ENCODE measurements around the gene WDFY4. TPM values are rescaled to one million over a fixed set of nuclear protein-coding genes. Genes with fewer than 3 reads are reported as not detected.

WDFY4 gene
- total and polyA plus RNA-seq, 9 donors, result 1.2 to 3.9 (median 2.4) TPM

DNA sequence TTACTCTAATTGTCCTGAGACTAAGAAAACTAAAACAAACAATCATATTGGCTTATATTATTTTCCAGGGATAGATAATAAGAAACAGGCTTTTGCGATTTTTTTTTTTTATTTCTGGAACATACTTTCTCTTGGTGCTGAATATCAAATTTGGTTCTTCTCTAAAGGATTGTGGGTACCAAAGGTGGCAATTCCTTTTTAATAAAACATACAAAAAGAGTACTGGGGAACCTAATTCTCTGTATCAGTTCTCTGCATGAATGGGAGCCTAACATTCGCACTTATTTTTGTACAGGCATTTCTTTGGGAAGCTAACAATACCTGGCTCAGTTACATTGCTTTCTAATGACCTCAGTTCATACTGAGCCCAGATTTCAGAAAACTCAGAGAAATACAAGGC lies 222.2 kb downstream of the WDFY4 start:
- no peaks in the 10 kb centered on the region for H3K36me3 ChIP-seq (ENCODE audit: control insufficient read depth, insufficient read depth, low read length)
- no CpG with 5 or more reads among the region's 2 CpGs for WGBS (ENCODE audit: insufficient coverage)
- DNase-seq, result peak; percentile 61
- peaks cover 9% of the 10 kb centered on the region for H3K4me1 ChIP-seq (ENCODE audit: control insufficient read depth, insufficient read depth, low read length)
- peak overlapping the region; percentile 24 for H3K27ac ChIP-seq (ENCODE audit: low read length)
- H3K4me3 ChIP-seq (ENCODE audit: low read length), result no peak overlapping the region
- H3K9me3 ChIP-seq (replicated peaks; ENCODE audit: control insufficient read depth, low read depth, low read length), result no peaks in the 10 kb centered on the region
- H3K27me3 ChIP-seq (ENCODE audit: control insufficient read depth, insufficient read depth, low read length), result no peaks in the 10 kb centered on the region

- H3K9me3 ChIP-seq (replicated peaks; ENCODE audit: control insufficient read depth, low read depth, low read length), result no peaks in the 10 kb centered on the region
- DNase-seq, result no peak
- H3K27me3 ChIP-seq (ENCODE audit: control insufficient read depth, insufficient read depth, low read length), result no peaks in the 10 kb centered on the region
- H3K36me3 ChIP-seq (ENCODE audit: control insufficient read depth, insufficient read depth, low read length), result no peaks in the 10 kb centered on the region
- H3K27ac ChIP-seq (ENCODE audit: low read length), result no peak overlapping the region
- 89% methylated on average over 4 of the region's 4 CpGs for WGBS (ENCODE audit: insufficient coverage)
- no peak overlapping the region for H3K4me3 ChIP-seq (ENCODE audit: low read length)
- H3K4me1 ChIP-seq (ENCODE audit: control insufficient read depth, insufficient read depth, low read length), result peaks cover 9% of the 10 kb centered on the region
These were observed 223.1 kb downstream of the WDFY4 start for GRCh38 chr10:48907730-48908129.

- no peaks in the 10 kb centered on the region for H3K9me3 ChIP-seq (replicated peaks; ENCODE audit: control insufficient read depth, low read depth, low read length)
- WGBS (ENCODE audit: insufficient coverage), result 88% methylated on average over 3 of the region's 5 CpGs
- DNase-seq, result no peak
These were observed 225.9 kb downstream of the WDFY4 start for GRCh38 chr10:48910548-48910947.

GRCh38 chr10:48913674-48914073 lies 229.0 kb downstream of the WDFY4 start:
- Histone ChIP-seq H3K27me3 (ENCODE audit: control insufficient read depth, insufficient read depth, low read length) (no peaks in the 10 kb centered on the region), H3K36me3 (ENCODE audit: control insufficient read depth, insufficient read depth, low read length) (no peaks in the 10 kb centered on the region), H3K4me1 (ENCODE audit: control insufficient read depth, insufficient read depth, low read length) (no peaks in the 10 kb centered on the region), H3K27ac (ENCODE audit: low read length) (no peak overlapping the region), H3K9me3 (replicated peaks; ENCODE audit: control insufficient read depth, low read depth, low read length) (no peaks in the 10 kb centered on the region), H3K4me3 (ENCODE audit: low read length) (no peak overlapping the region)
- 93% methylated on average over 13 of the region's 14 CpGs for WGBS (ENCODE audit: insufficient coverage)
- no peak for DNase-seq

More at GRCh38 chr10:48910548-48910947, 225.9 kb downstream of the WDFY4 start:
- H3K36me3 ChIP-seq (ENCODE audit: control insufficient read depth, insufficient read depth, low read length), result no peaks in the 10 kb centered on the region
- no peak overlapping the region for H3K4me3 ChIP-seq (ENCODE audit: low read length)
- no peak overlapping the region for H3K27ac ChIP-seq (ENCODE audit: low read length)
- H3K27me3 ChIP-seq (ENCODE audit: control insufficient read depth, insufficient read depth, low read length), result no peaks in the 10 kb centered on the region
- H3K4me1 ChIP-seq (ENCODE audit: control insufficient read depth, insufficient read depth, low read length), result peaks cover 9% of the 10 kb centered on the region

DNA sequence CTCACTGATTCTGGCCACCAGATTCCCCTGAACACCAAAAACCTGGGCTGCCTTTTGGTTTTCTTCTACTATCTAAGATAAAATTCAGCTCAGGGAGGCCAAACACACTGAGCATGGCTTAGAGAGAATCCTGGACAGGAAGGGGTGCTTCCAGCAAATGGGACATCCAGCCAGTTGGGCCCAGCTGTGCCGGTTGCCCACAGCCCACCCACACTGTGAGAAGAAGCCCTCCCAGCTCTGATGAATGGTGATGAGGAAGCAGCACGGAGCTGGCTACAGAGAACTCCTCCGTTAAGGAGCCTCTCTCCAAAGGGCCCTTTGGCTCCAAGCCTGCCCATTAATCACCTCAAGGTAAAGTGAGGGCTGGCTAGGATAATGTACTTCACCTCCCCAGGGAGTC lies 239.1 kb downstream of the WDFY4 start:
- peaks cover 2% of the 10 kb centered on the region for H3K27me3 ChIP-seq (ENCODE audit: control insufficient read depth, insufficient read depth, low read length)
- H3K4me1 ChIP-seq (ENCODE audit: control insufficient read depth, insufficient read depth, low read length), result peaks cover 14% of the 10 kb centered on the region
- no peaks in the 10 kb centered on the region for H3K9me3 ChIP-seq (replicated peaks; ENCODE audit: control insufficient read depth, low read depth, low read length)
- H3K36me3 ChIP-seq (ENCODE audit: control insufficient read depth, insufficient read depth, low read length), result no peaks in the 10 kb centered on the region
- no peak overlapping the region for H3K27ac ChIP-seq (ENCODE audit: low read length)
- no peak for DNase-seq
- WGBS (ENCODE audit: insufficient coverage), result no CpG with 5 or more reads among the region's 3 CpGs
- no peak overlapping the region for H3K4me3 ChIP-seq (ENCODE audit: low read length)

DNA sequence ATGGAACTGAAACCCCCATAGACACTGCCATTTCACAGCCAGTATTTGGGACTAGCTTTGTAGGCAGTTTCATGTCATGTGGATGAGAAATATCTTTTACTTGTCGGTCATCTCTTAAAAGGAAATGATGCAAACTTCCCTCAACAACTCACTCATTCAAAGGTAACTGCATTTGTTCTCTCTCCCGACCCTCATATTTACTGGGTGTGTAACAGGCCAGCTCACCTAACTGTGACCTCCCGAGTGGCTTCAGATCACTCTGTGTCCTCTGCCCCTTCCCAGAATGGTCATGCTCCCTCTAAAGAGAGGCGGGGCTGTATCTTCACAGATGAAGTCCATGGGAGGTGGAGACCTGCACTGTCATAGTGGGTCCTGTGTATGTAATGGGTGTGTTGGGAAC lies 240.3 kb downstream of the WDFY4 start:
- 76% methylated on average over 3 of the region's 4 CpGs for WGBS (ENCODE audit: insufficient coverage)
- Histone ChIP-seq H3K9me3 (replicated peaks; ENCODE audit: control insufficient read depth, low read depth, low read length) (no peaks in the 10 kb centered on the region), H3K36me3 (ENCODE audit: control insufficient read depth, insufficient read depth, low read length) (no peaks in the 10 kb centered on the region), H3K4me1 (ENCODE audit: control insufficient read depth, insufficient read depth, low read length) (peaks cover 14% of the 10 kb centered on the region), H3K27ac (ENCODE audit: low read length) (no peak overlapping the region), H3K4me3 (ENCODE audit: low read length) (no peak overlapping the region), H3K27me3 (ENCODE audit: control insufficient read depth, insufficient read depth, low read length) (peaks cover 2% of the 10 kb centered on the region)
- DNase-seq, result no peak

DNA sequence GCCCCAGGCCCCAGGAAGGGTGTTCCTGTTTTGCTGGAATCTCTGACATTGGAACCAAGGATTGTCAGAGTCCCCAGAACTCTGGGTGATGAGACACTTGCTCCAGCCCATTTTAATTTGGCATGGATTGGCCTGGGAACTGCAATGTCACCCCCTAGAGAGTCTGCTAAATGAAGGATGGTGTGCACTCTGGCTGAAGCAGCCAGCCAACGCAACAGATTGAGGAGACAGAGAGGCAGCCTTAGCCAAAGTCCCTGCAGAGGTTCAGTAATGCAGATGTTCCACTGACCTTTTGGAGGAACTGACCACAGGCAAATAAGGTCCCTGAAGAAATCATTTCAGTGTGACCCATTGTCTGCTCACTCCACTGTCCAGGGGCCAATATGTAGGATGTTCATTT lies 241.6 kb downstream of the WDFY4 start:
- WGBS (ENCODE audit: insufficient coverage), result 50% methylated on average over 1 of the region's 1 CpG
- peak; percentile 37 for DNase-seq
- H3K4me3 ChIP-seq (ENCODE audit: low read length), result no peak overlapping the region
- no peaks in the 10 kb centered on the region for H3K9me3 ChIP-seq (replicated peaks; ENCODE audit: control insufficient read depth, low read depth, low read length)
- peaks cover 14% of the 10 kb centered on the region for H3K4me1 ChIP-seq (ENCODE audit: control insufficient read depth, insufficient read depth, low read length)
- no peak overlapping the region for H3K27ac ChIP-seq (ENCODE audit: low read length)
- H3K27me3 ChIP-seq (ENCODE audit: control insufficient read depth, insufficient read depth, low read length), result peaks cover 2% of the 10 kb centered on the region
- H3K36me3 ChIP-seq (ENCODE audit: control insufficient read depth, insufficient read depth, low read length), result no peaks in the 10 kb centered on the region

DNA sequence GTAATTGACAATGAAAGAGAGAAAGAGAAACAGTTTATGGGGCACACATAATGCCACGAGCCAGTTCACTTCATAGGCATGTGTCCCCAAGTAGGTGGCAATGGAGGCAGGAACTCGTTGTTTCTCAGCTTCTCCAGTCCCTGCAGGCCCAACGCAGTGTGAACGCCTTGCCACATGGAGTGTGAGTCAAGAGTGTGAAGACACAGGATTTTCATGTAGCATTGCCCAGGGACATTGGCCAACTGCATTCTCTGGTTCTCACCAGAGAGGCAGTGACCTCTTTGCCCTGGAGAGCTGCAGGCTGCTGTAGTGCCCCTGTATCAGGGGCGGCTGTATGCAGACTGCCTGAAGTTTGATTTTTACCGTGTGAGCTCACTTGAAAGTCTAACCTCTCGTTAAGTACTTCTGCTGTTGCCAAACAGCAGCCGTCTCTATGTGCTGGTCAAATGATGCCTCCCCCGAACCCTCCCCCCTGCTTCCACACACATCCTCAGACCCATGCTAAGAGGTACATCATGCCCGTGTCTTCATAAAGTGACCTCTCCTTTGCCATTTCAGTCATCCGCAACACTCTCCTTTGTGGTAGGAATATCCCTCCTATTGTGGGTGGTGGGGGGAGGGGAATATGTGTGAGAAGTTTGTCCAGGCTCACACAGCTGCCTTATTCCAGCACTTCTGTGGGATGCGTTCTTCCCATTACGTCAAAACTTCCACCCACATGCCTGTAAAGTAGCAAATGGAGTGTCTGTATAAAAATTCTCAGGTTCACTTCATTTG lies 242.3 kb downstream of the WDFY4 start:
- no peaks in the 10 kb centered on the region for H3K9me3 ChIP-seq (replicated peaks; ENCODE audit: control insufficient read depth, low read depth, low read length)
- WGBS (ENCODE audit: insufficient coverage), result 60% methylated on average over 8 of the region's 13 CpGs
- no peak overlapping the region for H3K27ac ChIP-seq (ENCODE audit: low read length)
- H3K4me1 ChIP-seq (ENCODE audit: control insufficient read depth, insufficient read depth, low read length), result peaks cover 14% of the 10 kb centered on the region
- no peak overlapping the region for H3K4me3 ChIP-seq (ENCODE audit: low read length)
- H3K36me3 ChIP-seq (ENCODE audit: control insufficient read depth, insufficient read depth, low read length), result no peaks in the 10 kb centered on the region
- peaks cover 2% of the 10 kb centered on the region for H3K27me3 ChIP-seq (ENCODE audit: control insufficient read depth, insufficient read depth, low read length)
- peak; percentile 60 for DNase-seq

DNA sequence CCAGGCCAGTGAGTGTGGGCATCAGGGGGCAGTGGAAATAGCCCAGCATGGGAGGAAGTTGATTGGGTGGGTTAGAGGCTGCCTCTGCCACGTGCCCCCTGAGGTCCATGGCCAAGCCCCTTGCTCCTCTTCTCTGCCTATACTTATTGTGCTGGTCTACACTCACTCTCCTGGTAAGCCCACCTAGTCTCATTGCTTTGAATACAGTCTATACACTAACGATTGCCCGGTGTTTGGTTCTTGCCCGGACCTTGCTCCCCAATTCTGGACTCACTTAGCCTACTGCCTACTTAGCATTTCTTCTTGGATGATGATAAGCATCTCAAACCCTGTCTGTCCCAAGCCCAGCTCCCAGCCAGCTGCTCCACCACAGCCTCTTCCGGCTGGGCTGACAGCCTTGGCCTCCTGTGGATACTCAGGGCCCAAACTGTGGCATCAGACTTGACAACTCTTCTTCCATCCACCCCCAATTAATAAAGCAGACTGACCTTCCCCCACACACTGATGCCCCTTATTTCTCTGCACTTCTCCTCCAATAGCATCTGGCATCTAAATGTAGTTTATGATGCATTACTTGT lies 244.8 kb downstream of the WDFY4 start:
- 70% methylated on average over 4 of the region's 5 CpGs for WGBS (ENCODE audit: insufficient coverage)
- Histone ChIP-seq H3K27ac (ENCODE audit: low read length) (no peak overlapping the region), H3K4me3 (ENCODE audit: low read length) (no peak overlapping the region), H3K9me3 (replicated peaks; ENCODE audit: control insufficient read depth, low read depth, low read length) (no peaks in the 10 kb centered on the region), H3K27me3 (ENCODE audit: control insufficient read depth, insufficient read depth, low read length) (no peaks in the 10 kb centered on the region), H3K36me3 (ENCODE audit: control insufficient read depth, insufficient read depth, low read length) (no peaks in the 10 kb centered on the region), H3K4me1 (ENCODE audit: control insufficient read depth, insufficient read depth, low read length) (peaks cover 14% of the 10 kb centered on the region)
- no peak for DNase-seq

- no peaks in the 10 kb centered on the region for H3K27me3 ChIP-seq (ENCODE audit: control insufficient read depth, insufficient read depth, low read length)
- H3K27ac ChIP-seq (ENCODE audit: low read length), result no peak overlapping the region
- no peak for DNase-seq
- H3K9me3 ChIP-seq (replicated peaks; ENCODE audit: control insufficient read depth, low read depth, low read length), result no peaks in the 10 kb centered on the region
- peaks cover 11% of the 10 kb centered on the region for H3K4me1 ChIP-seq (ENCODE audit: control insufficient read depth, insufficient read depth, low read length)
- whole genome bisulfite sequencing (ENCODE audit: insufficient coverage), result no CpG with 5 or more reads among the region's 4 CpGs
- H3K36me3 ChIP-seq (ENCODE audit: control insufficient read depth, insufficient read depth, low read length), result no peaks in the 10 kb centered on the region
- H3K4me3 ChIP-seq (ENCODE audit: low read length), result no peak overlapping the region
These were observed 246.5 kb downstream of the WDFY4 start for GRCh38 chr10:48931188-48931587.

Measured in muscle of leg (tissue), 11 donors.